ENCODE results near the gene INPP1.
"Not testable (repeated sequence)": the region's sequence is repeated elsewhere in the genome, so short reads cannot be mapped to it uniquely, and the experiment has no call there.

INPP1 gene

DNA sequence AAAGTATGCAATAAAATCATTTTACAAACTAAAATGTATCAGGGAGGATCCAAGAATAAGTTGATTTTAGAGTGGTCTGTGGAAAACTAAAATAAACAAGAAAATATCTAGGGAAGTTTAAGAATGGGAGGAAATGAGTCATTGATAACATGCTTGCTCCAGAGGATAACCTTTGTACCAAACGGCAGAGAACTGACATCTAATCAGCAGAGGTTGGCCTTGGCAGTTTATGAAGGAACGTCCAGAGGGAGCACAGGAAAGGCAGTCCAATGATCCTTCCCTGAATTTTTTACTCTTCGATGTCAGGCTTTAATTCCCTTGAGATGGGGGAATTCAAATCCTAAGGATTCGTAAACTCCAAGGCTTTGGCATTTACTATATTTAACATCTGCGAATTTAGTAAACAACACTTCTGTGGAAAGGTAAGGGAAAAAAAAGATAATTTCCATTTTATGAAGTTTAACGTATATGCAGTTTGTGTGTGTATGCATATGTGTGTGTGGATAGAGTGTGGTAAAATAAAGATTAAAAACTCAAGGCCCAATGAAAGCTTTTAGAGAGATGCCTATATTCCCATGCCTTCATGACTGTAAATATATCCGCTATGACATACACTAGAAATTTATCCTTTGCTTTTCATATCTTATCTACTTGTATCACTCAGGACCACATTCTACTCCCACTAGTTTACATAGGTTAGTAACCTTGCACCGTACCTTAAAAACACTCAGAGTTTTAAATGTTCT is 8.7 kb upstream of the INPP1 start:
- DNase-seq, result no peak

DNA sequence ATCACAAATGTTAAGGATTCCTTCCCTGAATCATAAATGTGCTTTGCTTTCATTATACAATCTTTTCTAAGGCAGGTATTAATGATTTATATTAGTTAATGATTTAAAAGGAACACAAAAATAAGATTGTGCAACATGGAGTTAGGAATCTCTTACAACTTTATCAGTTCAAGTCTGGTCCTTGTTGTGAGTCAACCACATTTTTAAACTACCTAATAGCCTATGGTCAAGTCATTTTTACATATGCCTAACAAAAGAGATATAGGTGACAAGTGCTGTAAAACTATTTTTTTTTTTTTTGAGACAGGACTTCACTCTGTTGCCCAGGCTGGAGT is 8.2 kb upstream of the INPP1 start:
- no peak for DNase-seq

GRCh38 chr2:190335584-190335983 is 7.8 kb upstream of the INPP1 start:
- DNase-seq, result not testable (repeated sequence)

GRCh38 chr2:190336420-190336819 is 7.0 kb upstream of the INPP1 start:
- DNase-seq, result no peak

- DNase-seq, result no peak
These were observed 4.9 kb upstream of the INPP1 start for GRCh38 chr2:190338453-190338852.

DNA sequence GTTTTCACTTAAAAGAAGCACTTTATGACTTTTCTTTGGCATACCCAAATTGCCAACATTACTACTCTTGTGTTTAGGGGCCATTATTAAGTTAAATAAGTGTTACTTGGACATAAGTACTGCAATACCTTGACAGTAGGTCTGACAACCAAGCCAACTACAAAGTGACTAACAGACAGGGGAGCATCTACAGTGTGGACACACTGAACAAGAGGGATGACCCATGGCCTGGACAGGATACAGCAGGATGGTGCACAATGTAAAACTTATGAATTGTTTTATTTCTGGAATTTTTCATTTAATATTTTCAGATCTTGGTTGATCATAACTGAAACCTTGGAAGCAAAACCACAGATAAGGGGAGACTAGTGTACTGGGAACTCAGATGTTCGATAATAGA is 4.0 kb upstream of the INPP1 start:
- no peak for DNase-seq

GRCh38 chr2:190340369-190340768 is 3.0 kb upstream of the INPP1 start:
- DNase-seq, result no peak

DNA sequence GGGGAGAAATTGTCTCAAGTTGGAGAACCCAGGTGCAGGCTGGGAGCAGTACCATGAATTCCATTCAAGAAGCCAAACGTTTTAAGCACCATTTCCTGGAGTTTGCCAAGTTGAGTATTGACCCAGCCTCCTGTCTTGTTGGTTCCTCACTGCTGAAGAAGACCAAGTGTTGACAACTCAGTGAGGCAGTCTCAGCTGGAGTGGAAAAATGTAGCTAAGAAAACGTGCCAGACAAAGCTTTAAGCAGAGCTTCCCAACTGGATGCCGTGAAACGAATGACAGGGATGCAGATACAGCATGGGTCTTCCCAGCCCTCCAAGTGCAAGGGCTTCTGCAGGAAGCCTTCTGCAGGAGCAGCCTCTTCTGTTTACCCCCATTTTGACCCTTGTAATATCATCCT is 778 bp upstream of the INPP1 start:
- no peak for DNase-seq

DNA sequence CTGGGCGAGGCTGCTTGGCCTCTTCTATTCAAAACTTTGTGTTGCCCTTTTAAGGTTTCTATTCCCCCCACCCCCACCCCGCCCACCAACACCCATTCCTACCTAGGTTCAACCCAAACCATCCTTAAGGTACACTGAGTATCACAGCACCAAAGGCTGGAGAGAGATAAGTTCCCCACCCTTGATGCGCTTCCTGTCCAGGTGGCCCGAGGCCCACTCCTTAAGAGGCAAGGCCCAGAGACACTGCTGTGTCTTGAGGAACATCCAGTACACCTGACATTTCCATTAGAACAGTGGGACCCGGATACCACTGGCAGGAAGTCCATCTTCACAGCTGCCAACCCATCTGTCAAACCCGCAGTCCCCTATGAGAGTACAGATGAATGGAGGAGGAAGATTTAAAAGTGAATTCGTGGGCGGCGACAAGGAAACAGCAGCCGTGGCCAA is 277 bp upstream of the INPP1 start:
- DNase-seq, result no peak

GRCh38 chr2:190344276-190344827 is 963 bp downstream of the INPP1 start:
- no peak for DNase-seq

DNA sequence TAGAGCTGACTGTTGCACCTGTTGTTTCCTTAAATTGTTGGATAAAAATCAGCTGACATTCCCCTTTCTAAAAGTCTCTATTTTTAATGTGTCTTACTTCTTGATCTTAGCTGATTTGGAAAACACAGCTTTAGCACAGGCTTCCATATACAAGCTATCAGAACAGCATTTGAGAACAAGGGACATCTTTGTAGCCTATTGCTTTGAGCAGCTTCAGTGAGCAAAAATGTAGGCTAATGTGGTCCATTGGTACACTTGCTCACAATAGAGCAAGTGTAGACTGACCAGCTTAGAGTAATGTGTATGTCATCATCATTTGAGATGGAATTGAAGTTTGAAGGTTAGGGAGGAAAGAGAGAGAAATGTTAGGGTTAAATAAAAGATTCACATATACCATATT is 7.0 kb downstream of the INPP1 start:
- no peak for DNase-seq

DNA sequence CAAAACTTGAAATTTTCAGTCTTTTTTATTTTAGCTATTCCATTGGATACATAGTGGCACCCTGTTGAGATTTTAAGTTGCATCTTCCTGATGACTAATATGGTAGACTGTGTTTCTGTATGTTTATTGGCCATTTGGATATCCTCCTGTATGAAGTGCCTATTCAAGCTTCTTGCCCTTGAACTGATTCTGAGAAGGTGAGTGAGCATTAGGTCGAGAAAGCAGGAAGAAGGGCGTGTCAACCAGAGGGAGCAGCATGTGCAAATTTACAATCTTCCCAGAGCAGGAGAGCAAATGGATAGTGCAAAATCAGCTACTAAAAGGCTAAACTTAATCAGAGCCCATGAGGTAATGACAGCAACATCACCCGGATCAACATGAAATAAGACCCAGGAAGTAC is 8.6 kb downstream of the INPP1 start:
- no peak for DNase-seq

DNA sequence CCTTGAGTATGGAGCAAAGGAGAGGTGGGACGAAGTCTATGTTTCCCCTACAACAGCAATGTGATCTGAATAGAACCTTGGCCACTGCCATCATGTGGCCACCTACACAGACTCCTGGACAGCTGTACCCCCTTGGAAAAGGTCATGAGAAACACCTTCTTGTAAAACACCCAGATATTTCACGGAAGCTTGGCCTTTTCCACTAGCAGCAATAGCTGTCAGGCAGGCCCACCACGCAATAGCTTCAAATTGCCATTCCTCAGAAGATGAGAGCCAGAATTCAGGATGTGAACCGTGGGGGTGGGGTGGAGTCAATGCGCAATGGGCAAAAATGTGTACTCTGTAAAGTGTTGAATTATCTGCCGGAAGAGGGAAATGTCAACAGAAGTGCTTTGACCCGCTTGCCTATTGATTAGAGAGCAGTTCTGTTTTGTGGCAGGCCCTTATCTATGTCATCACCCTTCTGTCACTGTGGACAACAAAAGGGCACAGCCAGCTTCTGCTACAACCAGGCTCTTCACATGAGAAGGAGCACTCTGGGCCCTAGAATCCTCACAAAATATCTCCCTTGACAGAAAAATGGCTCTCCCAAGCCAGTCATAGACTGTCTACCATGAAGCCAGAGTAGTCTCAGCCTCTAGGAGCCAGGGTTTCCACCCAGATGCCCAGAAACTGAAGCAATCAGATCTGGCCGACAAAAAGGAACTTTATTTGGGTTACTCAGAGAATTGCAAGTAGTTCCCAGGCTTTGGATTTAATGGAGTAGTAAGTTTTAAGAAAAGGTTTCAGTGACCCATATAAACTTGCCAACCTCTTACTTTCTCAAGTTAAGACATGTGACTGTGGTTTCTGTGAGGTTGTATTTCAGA is 9.5 kb downstream of the INPP1 start:
- no peak for DNase-seq

- no peak for DNase-seq
These were observed 10.1 kb downstream of the INPP1 start for GRCh38 chr2:190353537-190353899.

- DNase-seq, result no peak
These were observed 10.8 kb downstream of the INPP1 start for GRCh38 chr2:190354003-190354690.

DNA sequence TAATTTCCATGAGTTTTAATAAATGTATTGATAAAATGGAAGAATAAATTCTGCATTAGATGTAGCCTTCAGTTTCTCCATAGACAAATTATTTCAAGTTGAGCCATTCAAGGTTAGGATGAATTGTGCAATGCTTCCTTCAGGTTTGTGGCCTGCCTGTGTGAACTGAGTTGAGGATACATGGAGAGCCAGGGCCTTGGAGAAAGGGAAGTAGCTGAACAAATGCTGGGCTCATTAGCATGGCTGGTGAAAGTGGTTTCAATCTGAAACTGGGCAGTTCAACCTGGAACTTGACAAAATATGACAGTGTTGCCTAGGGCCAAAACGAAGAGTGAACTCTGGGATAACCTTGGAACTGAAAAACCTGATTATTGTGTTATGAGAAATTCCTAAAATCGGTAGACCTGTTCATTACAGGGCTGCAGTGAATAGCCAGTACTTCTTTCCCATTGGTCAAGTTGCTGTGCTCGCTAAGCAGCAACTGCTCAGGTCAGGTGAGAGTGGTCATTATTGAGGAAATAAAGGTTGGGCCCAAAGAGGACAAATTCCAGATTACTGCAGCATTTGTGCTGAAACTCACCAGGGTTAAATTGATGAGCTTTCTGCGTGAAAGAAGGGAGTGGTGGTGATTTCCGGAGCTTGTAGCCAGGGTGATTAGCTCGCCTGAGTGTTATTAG is 12.7 kb downstream of the INPP1 start:
- DNase-seq, result no peak

DNA sequence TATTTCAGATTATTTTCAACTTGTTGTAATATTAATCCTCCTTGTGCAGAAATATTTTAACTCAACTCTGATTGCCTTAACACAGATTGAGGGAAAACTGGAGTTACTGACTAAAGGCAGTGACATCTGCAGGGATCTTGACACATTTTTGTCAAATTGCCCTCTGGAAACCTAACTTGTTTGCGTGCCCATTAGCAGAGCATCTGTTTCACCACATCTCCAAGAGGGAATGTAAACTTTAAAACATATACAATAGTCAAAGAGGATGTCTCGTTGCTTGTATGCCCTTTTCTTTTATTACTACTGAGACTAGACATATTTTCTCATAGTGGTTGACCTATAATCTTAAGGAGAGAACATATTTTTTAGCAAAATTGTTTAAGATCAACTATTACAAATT is 14.2 kb downstream of the INPP1 start:
- DNase-seq, result no peak

- DNase-seq, result not testable (repeated sequence)
These were observed 15.5 kb downstream of the INPP1 start for GRCh38 chr2:190358655-190359448.

- DNase-seq, result no peak
These were observed 17.2 kb downstream of the INPP1 start for GRCh38 chr2:190360561-190360960.

DNA sequence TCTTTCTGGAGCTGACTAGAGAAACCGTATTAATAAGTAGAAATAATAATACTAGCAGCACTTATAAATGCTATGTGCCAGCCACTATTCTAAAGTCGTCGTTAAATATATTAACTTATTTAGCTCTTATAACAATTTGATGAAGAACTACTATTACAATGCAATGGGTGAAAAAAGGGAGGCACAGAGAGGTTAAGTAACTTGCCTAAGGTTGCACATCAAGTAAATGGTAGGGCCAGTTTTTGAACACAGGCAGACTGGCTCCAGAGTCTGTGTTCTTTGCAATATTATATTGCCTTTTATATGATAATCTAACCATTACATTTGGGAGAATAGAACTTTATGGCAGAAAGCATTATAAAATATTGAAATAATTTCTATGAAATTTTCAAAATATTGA is 17.6 kb downstream of the INPP1 start:
- no peak for DNase-seq

GRCh38 chr2:190361572-190361971 is 18.2 kb downstream of the INPP1 start:
- DNase-seq, result no peak

DNA sequence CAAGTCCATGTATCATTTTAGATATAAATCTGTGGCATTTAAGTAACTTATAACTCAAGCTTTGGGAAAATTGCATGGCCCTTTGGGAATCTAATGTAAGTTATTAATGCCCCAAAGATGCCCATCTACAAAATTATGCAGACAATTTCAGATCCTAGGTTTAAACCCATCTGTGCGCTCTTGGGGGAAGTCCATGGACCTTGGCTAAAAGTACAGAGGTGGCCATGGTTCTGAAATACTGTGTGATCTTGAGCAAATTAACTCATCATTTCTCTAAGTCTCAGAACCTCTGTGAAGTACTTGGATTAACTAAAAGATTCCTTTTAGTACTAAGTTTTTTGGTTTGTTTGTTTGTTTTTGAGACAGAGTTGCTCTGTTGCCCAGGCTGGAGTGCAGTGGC is 19.5 kb downstream of the INPP1 start:
- DNase-seq, result no peak

Measured in fibroblast of skin of right biceps (primary cell).